Mesodermal cell (in vitro differentiated cells): ENCODE data around the gene PRKRA.

Source experiments
- H3K27ac ChIP-seq: 2 replicates; pipeline ENCODE4 v1.7.0; 2013; ENCODE audit warnings: mild to moderate bottlenecking, low read depth, low read length, moderate library complexity; ENCODE audit not compliant: severe bottlenecking
- H3K36me3 ChIP-seq: 2 replicates; pipeline ENCODE4 v1.7.1; 2013; ENCODE audit warnings: mild to moderate bottlenecking, low read length, moderate library complexity; ENCODE audit not compliant: control insufficient read depth, insufficient read depth
- H3K4me1 ChIP-seq: one replicate; pipeline ENCODE4 v1.7.1; 2013; ENCODE audit warnings: mild to moderate bottlenecking, low read length; ENCODE audit not compliant: insufficient read depth, control insufficient read depth, poor library complexity, severe bottlenecking
- H3K4me3 ChIP-seq: 2 replicates; pipeline ENCODE4 v1.7.0; 2013; ENCODE audit warnings: low read length, control low read depth, mild to moderate bottlenecking; ENCODE audit not compliant: insufficient read depth, poor library complexity, severe bottlenecking; ENCODE audit errors: extremely low read depth
- H3K9me3 ChIP-seq: 2 replicates; pipeline ENCODE4 v1.7.1; 2013; ENCODE audit warnings: mild to moderate bottlenecking, low read length, moderate library complexity; ENCODE audit not compliant: control insufficient read depth
- WGBS, 2 experiments: methylation state at CpG; one replicate each; pipeline ENCODE4 v1.1.5; 2013; ENCODE audit warnings: missing lambda C conversion rate in 2 of 2; ENCODE audit not compliant: insufficient coverage in 2 of 2; 5-methylcytosine and 5-hydroxymethylcytosine counted together

Gene PRKRA

DNA sequence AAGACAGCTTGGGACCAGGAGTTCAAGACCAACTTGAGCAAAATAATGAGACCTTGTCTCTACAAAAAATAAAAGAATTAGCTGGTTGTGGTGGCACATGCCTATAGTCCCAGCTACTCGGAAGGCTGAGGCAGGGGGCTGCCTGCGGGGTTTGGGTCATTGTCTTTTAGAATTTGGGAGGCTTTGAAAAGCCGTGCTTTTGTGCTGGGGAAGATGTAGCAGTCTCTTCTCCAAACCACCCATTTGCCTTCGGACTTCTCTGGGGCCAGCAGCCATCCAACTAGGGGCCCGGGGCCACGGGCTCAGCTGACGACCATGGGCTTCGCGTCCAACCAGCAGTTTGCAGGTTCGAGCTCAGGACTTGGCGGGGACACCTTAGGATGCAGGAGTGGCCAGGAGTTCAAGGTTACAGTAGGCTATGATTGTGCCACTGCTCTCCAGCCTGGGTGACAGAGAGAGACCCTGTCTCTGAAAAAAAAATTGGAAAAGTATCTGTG, 6.5 kb upstream of the PRKRA start:
- no peaks in the 10 kb centered on the region for H3K36me3 ChIP-seq
- no peak overlapping the region for H3K4me3 ChIP-seq
- H3K4me1 ChIP-seq = no peaks in the 10 kb centered on the region
- no peaks in the 10 kb centered on the region for H3K9me3 ChIP-seq
- H3K27ac ChIP-seq = no peak overlapping the region
- 70 to 89% methylated on average over 4 to 8 of the region's 11 CpGs for WGBS, 2 experiments

DNA sequence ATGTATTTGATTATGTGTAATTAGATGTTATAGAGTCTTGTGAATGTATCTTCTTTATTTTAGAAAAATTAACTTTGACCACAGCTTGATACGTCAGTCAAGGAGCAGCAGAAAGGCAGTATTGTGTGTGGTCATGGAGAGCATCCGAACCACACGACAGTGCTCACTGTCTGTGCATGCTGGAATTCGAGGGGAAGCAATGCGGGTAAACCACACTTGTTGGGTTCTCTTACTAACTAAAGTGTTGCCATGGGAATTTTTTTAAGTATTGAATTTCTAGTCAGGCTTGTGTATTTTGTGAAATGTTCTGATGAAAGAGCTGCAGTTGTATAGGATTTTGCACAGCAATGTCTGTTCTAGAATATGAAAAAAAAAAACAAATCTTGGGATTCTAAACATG, 5.0 kb upstream of the PRKRA start:
- no peak overlapping the region for H3K4me3 ChIP-seq
- no peak overlapping the region for H3K27ac ChIP-seq
- H3K9me3 ChIP-seq = no peaks in the 10 kb centered on the region
- H3K4me1 ChIP-seq = no peaks in the 10 kb centered on the region
- whole genome bisulfite sequencing, 2 experiments = 88 to 90% methylated on average over 5 of the region's 5 CpGs
- H3K36me3 ChIP-seq = no peaks in the 10 kb centered on the region

DNA sequence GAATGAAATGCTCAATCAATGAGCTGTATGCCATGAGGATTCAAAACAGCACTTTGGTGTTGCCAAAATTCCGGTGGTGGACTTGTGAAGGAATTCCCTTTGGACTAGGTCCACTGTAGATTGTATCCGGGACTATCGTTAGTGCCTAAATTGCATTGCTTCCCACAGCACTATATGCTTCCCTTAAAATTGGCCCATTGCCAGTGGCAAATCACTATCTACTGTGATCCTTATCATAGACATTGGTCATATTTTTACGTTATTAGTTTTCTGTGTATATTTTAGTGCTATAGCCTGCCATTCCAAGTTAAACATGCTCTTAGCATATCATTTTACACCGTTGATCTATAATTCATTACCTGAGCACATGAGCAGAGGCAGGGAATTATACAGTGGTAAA, 1.9 kb upstream of the PRKRA start:
- Histone ChIP-seq H3K9me3 (no peaks in the 10 kb centered on the region), H3K4me3 (no peak overlapping the region), H3K27ac (no peak overlapping the region), H3K36me3 (peaks cover 14% of the 10 kb centered on the region), H3K4me1 (no peaks in the 10 kb centered on the region)
- 83 to 98% methylated on average over 3 of the region's 5 CpGs for WGBS, 2 experiments

DNA sequence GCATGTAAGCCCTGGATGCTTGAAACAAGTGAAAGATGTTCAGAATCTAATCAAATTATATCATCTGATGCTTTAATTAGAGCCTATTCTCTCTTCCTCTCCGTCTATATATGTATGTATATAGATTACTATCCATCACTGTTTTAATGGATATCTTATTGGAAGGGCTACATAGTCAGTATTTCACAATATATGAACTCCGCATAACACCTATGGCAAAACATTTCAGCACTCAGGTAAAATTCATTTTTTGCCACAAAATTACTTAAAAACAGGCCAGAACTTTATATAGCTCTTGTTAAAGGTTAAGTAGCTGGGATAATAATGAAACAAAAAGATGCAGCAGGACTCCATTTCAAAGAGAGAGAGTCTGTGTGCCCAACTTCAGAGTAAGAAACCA, 1.4 kb upstream of the PRKRA start:
- H3K4me3 ChIP-seq = no peak overlapping the region
- WGBS, 2 experiments = no CpG with 5 or more reads among the region's 2 CpGs
- H3K36me3 ChIP-seq = peaks cover 17% of the 10 kb centered on the region
- H3K4me1 ChIP-seq = no peaks in the 10 kb centered on the region
- H3K27ac ChIP-seq = no peak overlapping the region
- no peaks in the 10 kb centered on the region for H3K9me3 ChIP-seq

DNA sequence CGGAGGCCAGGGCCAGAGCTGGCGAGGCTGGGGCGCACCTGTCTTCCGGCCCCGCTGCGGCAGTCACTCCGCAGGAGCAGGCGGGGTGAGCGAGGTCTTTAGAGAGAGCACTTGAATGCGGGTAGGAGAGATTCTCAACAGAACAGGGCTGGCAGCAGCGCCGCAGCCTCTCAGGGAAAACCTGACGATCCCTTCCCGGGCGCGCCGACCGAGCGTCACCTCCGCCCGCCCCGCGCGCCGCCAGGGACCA, 526 bp downstream of the PRKRA start:
- Histone ChIP-seq H3K9me3 (no peaks in the 10 kb centered on the region), H3K4me1 (no peaks in the 10 kb centered on the region), H3K4me3 (peak overlapping the region; percentile 74), H3K27ac (peak overlapping the region; percentile 99), H3K36me3 (peaks cover 33% of the 10 kb centered on the region)
- 1 to 2% methylated on average over 5 to 25 of the region's 25 CpGs for WGBS, 2 experiments

DNA sequence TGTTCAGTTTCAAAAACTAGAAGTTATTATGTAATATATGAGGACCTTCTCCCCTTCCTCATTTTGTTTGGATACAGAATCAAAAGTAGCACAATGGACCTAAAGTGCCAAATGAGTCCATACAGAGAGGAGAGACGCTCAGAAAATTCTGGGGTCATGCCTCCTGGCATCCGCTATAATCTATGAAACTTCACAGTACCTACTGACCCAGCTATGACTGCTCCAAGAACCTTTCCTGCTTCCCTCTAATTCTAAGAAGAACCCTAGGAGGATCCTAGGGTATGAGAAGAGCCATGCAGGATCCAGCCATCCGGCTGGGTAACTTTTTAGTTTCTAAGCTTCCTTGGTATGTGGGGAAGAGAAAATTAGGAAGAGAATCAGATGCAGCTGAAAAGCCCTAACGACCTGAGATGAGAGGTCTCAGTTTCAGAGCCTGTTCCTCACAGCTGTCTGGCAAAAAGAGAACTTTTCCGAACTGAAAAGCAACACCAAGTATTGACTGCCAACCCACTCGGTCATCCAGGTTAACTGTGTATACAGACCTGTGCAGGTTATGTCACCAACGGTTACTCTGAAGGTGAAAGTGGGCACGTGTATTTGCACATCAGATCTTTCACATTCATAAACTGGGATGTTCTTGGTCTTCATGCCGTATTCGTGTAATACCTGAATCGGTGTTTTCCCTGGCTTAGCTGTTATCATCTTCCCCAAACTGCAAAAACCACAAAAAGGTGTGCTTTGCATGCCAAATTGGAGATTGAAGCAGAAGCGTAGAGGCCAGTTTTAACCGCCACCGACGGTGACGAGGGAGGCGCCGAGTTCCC, 1.1 kb downstream of the PRKRA start:
- no peaks in the 10 kb centered on the region for H3K9me3 ChIP-seq
- no peaks in the 10 kb centered on the region for H3K4me1 ChIP-seq
- 18 to 20% methylated on average over 15 to 17 of the region's 18 CpGs for WGBS, 2 experiments
- peak overlapping the region; percentile 99 for H3K27ac ChIP-seq
- peak overlapping the region; percentile 74 for H3K4me3 ChIP-seq
- peaks cover 39% of the 10 kb centered on the region for H3K36me3 ChIP-seq

DNA sequence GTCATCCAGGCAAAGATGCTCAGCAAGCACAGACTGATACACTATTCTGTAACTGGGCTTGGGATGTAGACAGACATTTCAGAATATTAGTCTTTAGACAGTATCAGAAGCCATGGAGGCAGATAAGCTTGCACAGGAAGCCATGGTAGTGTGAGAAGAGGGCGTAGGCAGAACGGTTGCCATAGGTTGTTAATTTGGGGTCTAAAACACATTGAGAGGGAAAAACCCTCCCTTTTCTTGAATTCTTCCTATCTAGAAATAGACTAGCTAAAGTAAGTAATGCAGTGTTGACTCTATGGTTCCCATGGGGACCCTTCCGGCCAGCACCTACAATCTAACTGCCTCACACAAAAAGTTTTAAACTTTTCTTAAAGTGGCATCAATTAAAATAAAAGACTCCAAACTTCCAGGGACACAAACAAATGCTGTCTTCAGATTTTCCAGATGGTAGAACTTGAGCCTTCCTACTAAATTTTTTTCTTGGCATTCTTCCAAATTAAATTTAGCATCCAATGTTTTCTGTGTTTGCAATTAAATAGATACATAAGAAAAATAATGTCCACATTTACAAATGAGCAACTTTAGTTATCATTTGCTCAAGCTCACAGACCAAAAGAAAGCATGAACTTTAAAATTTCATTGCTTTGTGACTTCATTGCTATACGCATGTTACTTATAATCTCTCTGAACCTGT, 1.9 kb downstream of the PRKRA start:
- no peaks in the 10 kb centered on the region for H3K9me3 ChIP-seq
- WGBS, 2 experiments = 60 to 90% methylated on average over 2 to 3 of the region's 4 CpGs
- peak overlapping the region; percentile 74 for H3K4me3 ChIP-seq
- H3K27ac ChIP-seq = no peak overlapping the region
- peaks cover 46% of the 10 kb centered on the region for H3K36me3 ChIP-seq
- H3K4me1 ChIP-seq = no peaks in the 10 kb centered on the region

DNA sequence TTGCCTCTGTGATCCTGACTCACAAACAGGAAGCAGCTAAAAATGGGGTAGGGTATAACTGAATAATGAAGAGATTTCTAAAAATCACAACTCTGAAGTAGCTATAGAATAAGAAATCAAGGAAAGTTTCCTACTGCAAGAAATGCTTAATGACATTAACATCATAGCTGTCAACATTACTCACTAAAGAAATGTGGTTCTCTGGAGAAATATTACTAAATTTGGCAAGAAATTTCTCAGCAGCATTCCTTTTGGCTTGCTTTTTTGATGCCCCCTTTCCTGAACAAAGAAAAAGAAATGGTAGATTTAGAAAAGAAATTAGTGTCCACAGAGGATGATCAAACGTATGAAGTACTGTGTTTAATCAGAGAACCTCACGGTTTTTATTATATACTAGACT, 9.5 kb downstream of the PRKRA start:
- no peak overlapping the region for H3K4me3 ChIP-seq
- WGBS, 2 experiments = no CpG with 5 or more reads among the region's 2 CpGs
- peaks cover 16% of the 10 kb centered on the region for H3K4me1 ChIP-seq
- H3K9me3 ChIP-seq = no peaks in the 10 kb centered on the region
- no peak overlapping the region for H3K27ac ChIP-seq
- peaks cover 60% of the 10 kb centered on the region for H3K36me3 ChIP-seq

DNA sequence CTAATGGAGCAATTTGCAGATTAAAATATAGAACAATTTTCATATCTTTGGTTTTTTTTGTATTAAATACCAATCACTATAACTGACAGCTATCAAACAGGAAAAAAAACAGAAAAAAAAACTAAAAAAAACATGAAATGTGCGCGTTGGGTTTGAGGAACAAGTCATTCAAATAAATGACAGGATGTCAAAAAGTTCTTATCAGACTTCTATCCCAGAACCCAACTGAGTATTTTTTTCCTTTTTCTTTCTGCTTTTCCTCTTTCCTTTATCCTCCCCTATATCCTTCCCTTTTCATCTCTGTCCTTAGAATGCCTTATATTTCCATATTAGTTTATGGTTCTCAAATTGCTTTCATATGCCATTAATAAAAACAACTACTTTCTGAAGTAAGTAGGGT, 14.3 kb downstream of the PRKRA start:
- Histone ChIP-seq H3K4me1 (peaks cover 16% of the 10 kb centered on the region), H3K4me3 (no peak overlapping the region), H3K9me3 (no peaks in the 10 kb centered on the region), H3K27ac (no peak overlapping the region), H3K36me3 (peaks cover 57% of the 10 kb centered on the region)
- 100% methylated on average over 2 of the region's 2 CpGs for whole genome bisulfite sequencing, 2 experiments

DNA sequence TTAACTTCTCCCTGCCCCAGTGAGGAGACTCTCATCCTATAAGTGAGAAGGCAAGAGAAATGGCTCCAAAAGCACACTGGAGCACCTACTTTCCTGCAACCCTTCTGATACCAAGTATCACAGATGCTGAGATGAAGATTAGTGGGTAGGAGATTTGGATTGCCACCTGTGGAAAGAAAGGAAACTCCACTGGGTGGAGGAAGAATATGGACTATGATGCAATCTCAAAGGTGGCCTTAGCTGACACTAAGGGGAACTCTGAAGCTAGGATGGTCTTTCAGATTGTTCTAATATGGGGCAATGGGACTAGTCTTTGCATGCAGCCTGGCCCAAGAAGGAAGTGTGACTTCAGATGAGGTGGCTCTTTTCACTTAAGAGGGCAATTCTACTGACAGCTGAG, 21.6 kb downstream of the PRKRA start:
- Histone ChIP-seq H3K4me3 (no peak overlapping the region), H3K4me1 (no peaks in the 10 kb centered on the region), H3K27ac (no peak overlapping the region), H3K36me3 (peaks cover 89% of the 10 kb centered on the region), H3K9me3 (peaks cover 6% of the 10 kb centered on the region)

DNA sequence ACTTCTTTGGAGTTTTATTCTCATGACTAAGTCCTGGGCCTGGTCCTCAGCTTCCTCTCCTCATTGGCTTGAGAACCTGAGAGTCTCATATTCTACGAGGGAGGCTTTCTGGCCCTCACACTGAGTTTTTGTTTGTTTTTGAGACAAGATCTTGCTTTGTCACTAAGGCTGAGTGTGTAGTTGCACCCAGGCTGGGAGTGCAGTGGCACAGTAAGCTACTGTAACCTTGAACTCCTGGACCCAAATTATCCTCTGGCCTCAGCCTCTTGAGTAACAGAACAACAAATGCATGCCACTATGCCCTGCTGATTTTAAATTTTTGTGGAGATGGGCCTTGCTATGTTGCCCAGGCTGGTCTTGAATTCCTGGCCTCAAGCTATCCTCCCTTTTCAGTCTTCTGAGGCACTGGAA, 22.6 kb downstream of the PRKRA start:
- peaks cover 6% of the 10 kb centered on the region for H3K9me3 ChIP-seq

More for the DNA sequence above, 22.6 kb downstream of the PRKRA start:
- Histone ChIP-seq H3K4me3 (no peak overlapping the region), H3K36me3 (peaks cover 83% of the 10 kb centered on the region), H3K4me1 (no peaks in the 10 kb centered on the region), H3K27ac (no peak overlapping the region)
- WGBS, 2 experiments = no CpG with 5 or more reads among the region's 1 CpG
